Regular cardiac myocyte (primary cell): ENCODE data around the gene SLC5A3. TPM values are rescaled to one million over a fixed set of nuclear protein-coding genes. Genes with fewer than 3 reads are reported as not detected.

Source experiments
- total RNA-seq: library from RNA; depleted of rRNA; stranded (reverse); fragments of >200 nt; gene quantifications from 2 replicates; pipeline ENCODE4 v1.2.3, GENCODE V29; 2014

SLC5A3 gene
- total RNA-seq, result 45.6 and 77.0 TPM in 2 replicates

DNA sequence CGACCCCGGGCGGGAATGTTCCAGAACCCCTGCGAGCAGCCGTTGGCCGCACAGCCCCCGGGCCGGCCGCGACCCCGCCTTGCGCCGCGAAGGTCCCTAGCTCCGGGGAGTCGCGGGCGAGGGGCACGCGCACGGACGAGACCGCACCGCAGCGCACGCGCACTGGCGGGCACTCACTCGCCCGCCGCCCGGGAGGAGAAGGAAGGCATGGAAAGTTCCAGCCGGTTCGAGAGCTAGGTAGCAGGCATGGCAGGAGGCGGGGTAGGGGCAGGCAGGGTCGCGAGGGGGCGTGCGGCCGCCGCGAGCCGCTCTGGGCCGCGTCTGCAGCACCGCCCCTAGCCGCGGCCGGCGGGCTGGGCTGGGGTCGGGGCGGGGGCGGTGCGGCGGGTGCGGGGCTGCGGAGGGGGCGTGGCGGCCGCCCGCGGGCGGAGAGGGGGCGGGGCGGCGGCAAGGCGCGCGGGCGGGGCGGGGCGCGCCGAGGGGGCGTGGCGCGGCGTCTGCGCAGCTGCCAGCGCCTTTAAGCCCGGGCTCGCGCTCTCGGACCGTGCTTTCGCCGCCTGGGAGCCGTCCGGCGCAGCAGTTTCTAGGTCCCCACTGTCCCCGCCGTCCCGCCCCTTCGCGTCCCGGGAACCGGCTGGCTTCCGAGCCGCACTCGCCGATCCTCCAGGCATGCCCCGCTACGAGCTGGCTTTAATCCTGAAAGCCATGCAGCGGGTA, at the start of gene SLC5A3, which contains the start of gene MRPS6:
TSS of gene SLC5A3 (plus strand) at position 547 of the 717 bp plus-strand sequence. CDS start 21,621 bp downstream, outside the sequence.
TSS of gene MRPS6 (plus strand) at position 547 of the 717 bp plus-strand sequence. CDS start at position 670, 123 bp downstream.

Other genes starting within 250 kb of the SLC5A3 start
- gene ATP5PO, start 157.8 kb upstream of the SLC5A3 start, total RNA-seq, result 162 and 209 TPM in 2 replicates
- 12.7 and 42.2 TPM in 2 replicates for gene MRPS6, start within 50 bp of the SLC5A3 start, total RNA-seq